Keratinocyte (primary cell): ENCODE data around the gene PATE4. TPM values are rescaled to one million over a fixed set of nuclear protein-coding genes. Genes with fewer than 3 reads are reported as not detected.

Source experiments
- DNase-seq: peaks from one replicate; pipeline ENCODE4 v3.0.0-alpha.2; 2011; ENCODE audit warnings: low read depth, missing footprints, low spot score
- FAIRE-seq: peaks from 2 replicates; lab custom pipeline; 2011; peaks lifted over from hg19 to GRCh38; lab: Jason Lieb, UNC
- H2AFZ ChIP-seq: 2 replicates; pipeline ENCODE4 v1.6.0; 2012; ENCODE audit warnings: low read length, control low read depth, inconsistent platforms; ENCODE audit not compliant: control insufficient read depth
- H3K27ac ChIP-seq: 2 replicates; pipeline ENCODE4 v1.5.1; 2011; ENCODE audit warnings: low read length; ENCODE audit not compliant: control insufficient read depth, insufficient read depth
- H3K27me3 ChIP-seq: 3 replicates; pipeline ENCODE4 v1.6.0; 2011; ENCODE audit warnings: low read length; ENCODE audit not compliant: control insufficient read depth, insufficient read depth; ENCODE audit errors: extremely low read depth
- H3K36me3 ChIP-seq, 2 experiments: 2 replicates in 1 of 2; 3 replicates in 1 of 2; pipeline ENCODE4 v1.5.1; 2011; ENCODE audit warnings: low read length in 2 of 2, mild to moderate bottlenecking in 1 of 2; ENCODE audit not compliant: control insufficient read depth in 2 of 2, insufficient read depth in 2 of 2; ENCODE audit errors: extremely low read depth in 1 of 2
- H3K4me1 ChIP-seq: 3 replicates; pipeline ENCODE4 v1.5.1; 2011; ENCODE audit warnings: low read length; ENCODE audit not compliant: control insufficient read depth, insufficient read depth; ENCODE audit errors: extremely low read depth
- H3K4me2 ChIP-seq: 3 replicates; pipeline ENCODE4 v1.6.0; 2011; ENCODE audit warnings: low read depth, low read length; ENCODE audit not compliant: control insufficient read depth, insufficient read depth; ENCODE audit errors: extremely low read depth
- H3K4me3 ChIP-seq, 3 experiments: fragments of 200-600 bp in 1 of 3; sonication (generic) in 1 of 3; 2 replicates in 2 of 3; 3 replicates in 1 of 3; pipeline ENCODE4 v1.5.1; 2011 to 2016; ENCODE audit warnings: low read length in 3 of 3, mild to moderate bottlenecking in 3 of 3, control low read depth in 2 of 3, inconsistent platforms in 1 of 3, low read depth in 1 of 3, mixed read lengths in 1 of 3, mixed run types in 1 of 3, moderate library complexity in 1 of 3; ENCODE audit not compliant: control insufficient read depth in 2 of 3, insufficient read depth in 2 of 3; ENCODE audit errors: extremely low read depth in 1 of 3
- H3K79me2 ChIP-seq: 2 replicates; pipeline ENCODE4 v1.6.0; 2012; ENCODE audit warnings: low read length; ENCODE audit not compliant: control insufficient read depth, insufficient read depth
- H3K9ac ChIP-seq: 3 replicates; pipeline ENCODE4 v1.6.0; 2011; ENCODE audit warnings: low read length; ENCODE audit not compliant: control insufficient read depth, insufficient read depth; ENCODE audit errors: extremely low read depth
- H3K9me1 ChIP-seq: 3 replicates; pipeline ENCODE4 v1.6.0; 2011; ENCODE audit warnings: low read length; ENCODE audit not compliant: control insufficient read depth, insufficient read depth; ENCODE audit errors: extremely low read depth
- H3K9me3 ChIP-seq: 2 replicates; pipeline ENCODE4 v1.5.1; 2012; ENCODE audit warnings: low read depth, low read length; ENCODE audit not compliant: control insufficient read depth
- H4K20me1 ChIP-seq: 3 replicates; pipeline ENCODE4 v1.6.0; 2011; ENCODE audit warnings: low read length; ENCODE audit not compliant: control insufficient read depth, insufficient read depth; ENCODE audit errors: extremely low read depth
- EZH2 ChIP-seq: IDR thresholded peaks from one replicate; pipeline ENCODE4 v1.6.1; 2012; ENCODE audit warnings: inconsistent platforms, mild to moderate bottlenecking, low read length, moderate library complexity
- dilution Hi-C: fragments of 300-500 bp; cut with MboI; formaldehyde crosslinking; loops from one replicate; pipeline ENCODE4 v1.7.0; 2020; ENCODE audit warnings: low sequenced_read_pairs; ENCODE audit not compliant: extremely low pct_ligation_motif_present
- polyA plus RNA-seq, 5 experiments: library from polyadenylated mRNA; depleted of rRNA in 3 of 5; stranded (reverse) in 3 of 5; stranded (forward) in 1 of 5; unstranded in 1 of 5; fragments of >200 nt; gene quantifications; 1 replicate in 1 of 5; 2 replicates in 3 of 5; 3 replicates in 1 of 5; pipeline versions ENCODE4 v1.2.1 to v1.2.3, GENCODE V29; 2011 to 2012; ENCODE audit warnings: missing spikeins in 2 of 5, low read depth in 1 of 5, low replicate concordance in 1 of 5
- TF ChIP-seq, protein P1 (sequence below), 3 experiments: IDR thresholded peaks in 1 of 3; conservative IDR thresholded peaks in 1 of 3; optimal IDR thresholded peaks in 1 of 3; 2 replicates in 2 of 3; 3 replicates in 1 of 3; pipeline versions ENCODE3 to v1.5.1; 2011; ENCODE audit warnings: low read length in 3 of 3, mild to moderate bottlenecking in 3 of 3, moderate library complexity in 2 of 3, control low read depth in 1 of 3, inconsistent platforms in 1 of 3; ENCODE audit not compliant: insufficient read depth in 2 of 3; ENCODE audit errors: extremely low read depth in 1 of 3

The PATE4 gene
- polyA plus RNA-seq, 1 donor (not counting 4 experiments of a cell fraction or from before 2014, with no cell fraction given): not detected

DNA sequence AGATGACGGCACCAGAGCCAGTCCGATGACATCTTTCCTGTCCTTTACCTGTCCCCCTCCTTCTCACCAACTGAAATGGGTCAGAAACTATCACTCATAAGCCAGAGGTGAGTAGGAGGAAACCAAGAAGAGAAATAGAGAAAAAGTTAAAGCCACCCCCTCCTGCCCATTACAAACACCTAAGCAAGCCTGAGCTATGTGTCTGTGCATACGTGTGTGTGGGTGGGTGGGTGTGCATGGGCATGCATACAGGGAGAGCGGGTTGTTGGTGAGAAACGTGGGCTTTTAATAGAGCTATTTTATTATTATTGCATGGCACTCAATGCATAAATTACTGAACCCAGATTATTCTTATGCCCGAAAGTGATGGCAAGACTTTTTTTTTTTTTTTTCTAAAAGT lies 2.6 kb downstream of the PATE4 start:
- Histone ChIP-seq H3K4me1 (no peaks in the 10 kb centered on the region), H2AFZ (no peak overlapping the region), H3K4me2 (no peak overlapping the region), H3K27ac (no peak overlapping the region), H3K79me2 (no peaks in the 10 kb centered on the region), H3K9me3 (no peaks in the 10 kb centered on the region), H3K27me3 (no peaks in the 10 kb centered on the region), H3K4me3 (no peak overlapping the region), H4K20me1 (no peaks in the 10 kb centered on the region), H3K9me1 (no peaks in the 10 kb centered on the region), H3K36me3 (no peaks in the 10 kb centered on the region), H3K9ac (no peak overlapping the region)
- dilution Hi-C loops: no loop called here
- TF ChIP-seq EZH2: no peak
- TF ChIP-seq, protein P1, sequence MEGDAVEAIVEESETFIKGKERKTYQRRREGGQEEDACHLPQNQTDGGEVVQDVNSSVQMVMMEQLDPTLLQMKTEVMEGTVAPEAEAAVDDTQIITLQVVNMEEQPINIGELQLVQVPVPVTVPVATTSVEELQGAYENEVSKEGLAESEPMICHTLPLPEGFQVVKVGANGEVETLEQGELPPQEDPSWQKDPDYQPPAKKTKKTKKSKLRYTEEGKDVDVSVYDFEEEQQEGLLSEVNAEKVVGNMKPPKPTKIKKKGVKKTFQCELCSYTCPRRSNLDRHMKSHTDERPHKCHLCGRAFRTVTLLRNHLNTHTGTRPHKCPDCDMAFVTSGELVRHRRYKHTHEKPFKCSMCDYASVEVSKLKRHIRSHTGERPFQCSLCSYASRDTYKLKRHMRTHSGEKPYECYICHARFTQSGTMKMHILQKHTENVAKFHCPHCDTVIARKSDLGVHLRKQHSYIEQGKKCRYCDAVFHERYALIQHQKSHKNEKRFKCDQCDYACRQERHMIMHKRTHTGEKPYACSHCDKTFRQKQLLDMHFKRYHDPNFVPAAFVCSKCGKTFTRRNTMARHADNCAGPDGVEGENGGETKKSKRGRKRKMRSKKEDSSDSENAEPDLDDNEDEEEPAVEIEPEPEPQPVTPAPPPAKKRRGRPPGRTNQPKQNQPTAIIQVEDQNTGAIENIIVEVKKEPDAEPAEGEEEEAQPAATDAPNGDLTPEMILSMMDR (optimal IDR thresholded peaks at IDR 0.05 in 1 of 3, IDR thresholded peaks at IDR 0.05 in 1 of 3, conservative IDR thresholded peaks at IDR 0.05 in 1 of 3; ENCODE audit: extremely low read depth in 1 of 3, insufficient read depth in 2 of 3, low read length in 3 of 3): no peak
- no peak for DNase-seq
- no peak for FAIRE-seq

DNA sequence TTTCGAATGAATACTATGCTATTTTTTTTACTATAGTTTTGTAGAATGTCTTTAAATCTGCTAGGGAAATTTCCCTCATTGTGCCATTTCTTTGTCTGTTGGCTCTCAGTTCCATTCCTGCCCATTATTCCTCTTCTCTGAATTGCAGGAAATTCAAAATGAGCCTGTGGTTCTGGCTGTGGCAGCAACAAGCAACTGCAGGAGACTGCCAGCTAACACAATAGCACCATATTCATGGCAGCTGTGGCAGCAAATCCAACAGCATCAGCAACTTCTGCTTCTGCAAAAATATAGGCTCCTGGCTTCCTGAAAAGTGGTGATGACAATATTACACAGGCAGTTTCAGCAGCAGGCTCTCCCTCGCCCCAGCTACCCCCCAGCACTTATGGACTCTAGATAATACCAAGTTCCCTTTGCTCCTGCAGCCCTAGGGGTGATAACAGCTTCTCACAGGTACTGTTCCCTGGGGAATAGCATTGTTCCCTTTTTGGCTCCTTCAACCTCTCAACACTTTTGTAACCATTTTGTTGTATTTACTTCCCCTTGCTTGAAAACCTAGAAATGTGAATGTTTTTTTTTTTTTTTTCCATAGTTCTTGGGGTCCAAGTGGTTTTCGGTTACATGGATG lies 9.3 kb downstream of the PATE4 start:
- H3K36me3 ChIP-seq: no peaks in the 10 kb centered on the region
- TF ChIP-seq, protein P1 (optimal IDR thresholded peaks at IDR 0.05 in 1 of 3, IDR thresholded peaks at IDR 0.05 in 1 of 3, conservative IDR thresholded peaks at IDR 0.05 in 1 of 3; ENCODE audit: extremely low read depth in 1 of 3, insufficient read depth in 2 of 3, low read length in 3 of 3): no peak
- no peak for TF ChIP-seq EZH2
- DNase-seq (no peak), FAIRE-seq (no peak)
- no peak overlapping the region for H3K4me3 ChIP-seq
- no peaks in the 10 kb centered on the region for H3K27me3 ChIP-seq
- no peaks in the 10 kb centered on the region for H3K9me3 ChIP-seq
- H2AFZ ChIP-seq: no peak overlapping the region
- H4K20me1 ChIP-seq: no peaks in the 10 kb centered on the region
- H3K79me2 ChIP-seq: no peaks in the 10 kb centered on the region
- no peaks in the 10 kb centered on the region for H3K4me1 ChIP-seq
- no peaks in the 10 kb centered on the region for H3K9me1 ChIP-seq
- dilution Hi-C loops: no loop called here
- no peak overlapping the region for H3K4me2 ChIP-seq
- H3K27ac ChIP-seq: no peak overlapping the region
- H3K9ac ChIP-seq: no peak overlapping the region
